Measurements from ENCODE around the gene ULK1. TPM values are rescaled to one million over a fixed set of nuclear protein-coding genes. Genes with fewer than 3 reads are reported as not detected.
"Not testable (repeated sequence)": the region's sequence is repeated elsewhere in the genome, so short reads cannot be mapped to it uniquely, and the experiment has no call there.

The ULK1 gene
- total RNA-seq, 1 donor from 2014 or later: 30.2 TPM

GRCh38 chr12:131867471-131867870 lies 27.0 kb upstream of the ULK1 start:
- Mint-ChIP-seq H3K9me3 (no peaks in the 10 kb centered on the region), H3K4me1 (ENCODE audit: low read depth) (no peaks in the 10 kb centered on the region)
- intact Hi-C loops (cut with micrococcal nuclease): no loop called here

GRCh38 chr12:131867891-131868675 lies 26.3 kb upstream of the ULK1 start:
- H3K27me3 Mint-ChIP-seq (ENCODE audit: low read depth): no peaks in the 10 kb centered on the region
- H3K4me3 Mint-ChIP-seq (ENCODE audit: low read depth): no peak overlapping the region
- no peak overlapping the region for H3K27ac Mint-ChIP-seq
- no peaks in the 10 kb centered on the region for H3K36me3 Mint-ChIP-seq (ENCODE audit: low read depth)
- intact Hi-C loops (cut with micrococcal nuclease): no loop called here
- no peaks in the 10 kb centered on the region for H3K4me1 Mint-ChIP-seq (ENCODE audit: low read depth)
- DNase-seq (ENCODE audit: low spot score): no peak
- H3K9me3 Mint-ChIP-seq: no peaks in the 10 kb centered on the region

More at GRCh38 chr12:131867471-131867870, 27.0 kb upstream of the ULK1 start:
- Mint-ChIP-seq H3K4me3 (ENCODE audit: low read depth) (no peak overlapping the region), H3K27me3 (ENCODE audit: low read depth) (no peaks in the 10 kb centered on the region), H3K27ac (no peak overlapping the region), H3K36me3 (ENCODE audit: low read depth) (no peaks in the 10 kb centered on the region)
- no peak for DNase-seq (ENCODE audit: low spot score)

GRCh38 chr12:131869871-131870418 lies 24.5 kb upstream of the ULK1 start:
- no peaks in the 10 kb centered on the region for H3K27me3 Mint-ChIP-seq (ENCODE audit: low read depth)
- no peak overlapping the region for H3K27ac Mint-ChIP-seq
- intact Hi-C loops (cut with micrococcal nuclease): no loop called here
- no peaks in the 10 kb centered on the region for H3K4me1 Mint-ChIP-seq (ENCODE audit: low read depth)
- peaks cover 4% of the 10 kb centered on the region for H3K9me3 Mint-ChIP-seq
- no peak overlapping the region for H3K4me3 Mint-ChIP-seq (ENCODE audit: low read depth)
- no peaks in the 10 kb centered on the region for H3K36me3 Mint-ChIP-seq (ENCODE audit: low read depth)
- DNase-seq (ENCODE audit: low spot score): no peak

GRCh38 chr12:131871677-131872076 lies 22.7 kb upstream of the ULK1 start:
- Mint-ChIP-seq H3K27me3 (ENCODE audit: low read depth) (no peaks in the 10 kb centered on the region), H3K27ac (no peak overlapping the region), H3K4me3 (ENCODE audit: low read depth) (no peak overlapping the region), H3K4me1 (ENCODE audit: low read depth) (no peaks in the 10 kb centered on the region), H3K36me3 (ENCODE audit: low read depth) (no peaks in the 10 kb centered on the region), H3K9me3 (peaks cover 4% of the 10 kb centered on the region)
- intact Hi-C loops (cut with micrococcal nuclease): no loop called here
- DNase-seq (ENCODE audit: low spot score): no peak

- Mint-ChIP-seq H3K36me3 (ENCODE audit: low read depth) (no peaks in the 10 kb centered on the region), H3K9me3 (peaks cover 4% of the 10 kb centered on the region), H3K27me3 (ENCODE audit: low read depth) (no peaks in the 10 kb centered on the region), H3K27ac (no peak overlapping the region), H3K4me1 (ENCODE audit: low read depth) (no peaks in the 10 kb centered on the region), H3K4me3 (ENCODE audit: low read depth) (no peak overlapping the region)
- intact Hi-C loops (cut with micrococcal nuclease): no loop called here
- DNase-seq (ENCODE audit: low spot score): no peak
Observed at GRCh38 chr12:131872154-131873051, 22.0 kb upstream of the ULK1 start.

- Mint-ChIP-seq H3K27me3 (ENCODE audit: low read depth) (peaks cover 4% of the 10 kb centered on the region), H3K36me3 (ENCODE audit: low read depth) (no peaks in the 10 kb centered on the region), H3K27ac (no peak overlapping the region), H3K4me1 (ENCODE audit: low read depth) (no peaks in the 10 kb centered on the region), H3K9me3 (peaks cover 4% of the 10 kb centered on the region), H3K4me3 (ENCODE audit: low read depth) (no peak overlapping the region)
- intact Hi-C loops (cut with micrococcal nuclease): no loop called here
- no peak for DNase-seq (ENCODE audit: low spot score)
Observed at GRCh38 chr12:131873293-131873692, 21.1 kb upstream of the ULK1 start.

GRCh38 chr12:131874972-131875371 lies 19.4 kb upstream of the ULK1 start:
- H3K4me1 Mint-ChIP-seq (ENCODE audit: low read depth); H3K9me3 Mint-ChIP-seq; H3K27ac Mint-ChIP-seq; H3K36me3 Mint-ChIP-seq (ENCODE audit: low read depth); intact Hi-C loops (cut with micrococcal nuclease); DNase-seq (ENCODE audit: low spot score); H3K27me3 Mint-ChIP-seq (ENCODE audit: low read depth); H3K4me3 Mint-ChIP-seq (ENCODE audit: low read depth): not testable (repeated sequence)

- H3K4me1 Mint-ChIP-seq (ENCODE audit: low read depth); intact Hi-C loops (cut with micrococcal nuclease); H3K27ac Mint-ChIP-seq: not testable (repeated sequence)
Observed at GRCh38 chr12:131877216-131877615, 17.2 kb upstream of the ULK1 start.

GRCh38 chr12:131878436-131878835 lies 16.0 kb upstream of the ULK1 start:
- H3K4me1 Mint-ChIP-seq (ENCODE audit: low read depth); DNase-seq (ENCODE audit: low spot score); H3K9me3 Mint-ChIP-seq; H3K27me3 Mint-ChIP-seq (ENCODE audit: low read depth); H3K27ac Mint-ChIP-seq; H3K4me3 Mint-ChIP-seq (ENCODE audit: low read depth); intact Hi-C loops (cut with micrococcal nuclease); H3K36me3 Mint-ChIP-seq (ENCODE audit: low read depth): not testable (repeated sequence)

More at GRCh38 chr12:131877216-131877615, 17.2 kb upstream of the ULK1 start:
- H3K27me3 Mint-ChIP-seq (ENCODE audit: low read depth); H3K4me3 Mint-ChIP-seq (ENCODE audit: low read depth); DNase-seq (ENCODE audit: low spot score); H3K9me3 Mint-ChIP-seq; H3K36me3 Mint-ChIP-seq (ENCODE audit: low read depth): not testable (repeated sequence)

GRCh38 chr12:131882804-131883520 lies 11.5 kb upstream of the ULK1 start:
- Mint-ChIP-seq H3K9me3 (peaks cover 7% of the 10 kb centered on the region), H3K27me3 (ENCODE audit: low read depth) (no peaks in the 10 kb centered on the region)

GRCh38 chr12:131883521-131883900 lies 10.9 kb upstream of the ULK1 start:
- no peaks in the 10 kb centered on the region for H3K4me1 Mint-ChIP-seq (ENCODE audit: low read depth)
- no peak overlapping the region for H3K27ac Mint-ChIP-seq
- intact Hi-C loops (cut with micrococcal nuclease): no loop called here
- H3K4me3 Mint-ChIP-seq (ENCODE audit: low read depth): no peak overlapping the region
- H3K27me3 Mint-ChIP-seq (ENCODE audit: low read depth): no peaks in the 10 kb centered on the region
- H3K9me3 Mint-ChIP-seq: peaks cover 7% of the 10 kb centered on the region
- DNase-seq (ENCODE audit: low spot score): no peak
- H3K36me3 Mint-ChIP-seq (ENCODE audit: low read depth): no peaks in the 10 kb centered on the region

More at GRCh38 chr12:131882804-131883520, 11.5 kb upstream of the ULK1 start:
- H3K27ac Mint-ChIP-seq: no peak overlapping the region
- H3K36me3 Mint-ChIP-seq (ENCODE audit: low read depth): no peaks in the 10 kb centered on the region
- H3K4me3 Mint-ChIP-seq (ENCODE audit: low read depth): no peak overlapping the region
- DNase-seq (ENCODE audit: low spot score): no peak
- no peaks in the 10 kb centered on the region for H3K4me1 Mint-ChIP-seq (ENCODE audit: low read depth)
- intact Hi-C loops (cut with micrococcal nuclease): no loop called here

- H3K36me3 Mint-ChIP-seq (ENCODE audit: low read depth); H3K9me3 Mint-ChIP-seq; intact Hi-C loops (cut with micrococcal nuclease); H3K4me3 Mint-ChIP-seq (ENCODE audit: low read depth); DNase-seq (ENCODE audit: low spot score); H3K27ac Mint-ChIP-seq; H3K4me1 Mint-ChIP-seq (ENCODE audit: low read depth); H3K27me3 Mint-ChIP-seq (ENCODE audit: low read depth): not testable (repeated sequence)
Observed at GRCh38 chr12:131885076-131885475, 9.3 kb upstream of the ULK1 start.
